A549 treated with Mapracorat at 1 μM for 4 hours (cell line): Measurements from ENCODE around the gene LHFPL4. TPM values are rescaled to one million over a fixed set of nuclear protein-coding genes. Genes with fewer than 3 reads are reported as not detected.

Source experiments
- total RNA-seq: library from RNA; stranded (reverse); fragments of 200-300 nt; extraction: Qiagen RNA extraction; gene quantifications from 5 replicates; pipeline ENCODE4 v1.2.3, GENCODE V29; 2022

Gene LHFPL4
- total RNA-seq = 0.04 to 0.41 TPM (median 0.06 TPM) in 5 replicates

DNA sequence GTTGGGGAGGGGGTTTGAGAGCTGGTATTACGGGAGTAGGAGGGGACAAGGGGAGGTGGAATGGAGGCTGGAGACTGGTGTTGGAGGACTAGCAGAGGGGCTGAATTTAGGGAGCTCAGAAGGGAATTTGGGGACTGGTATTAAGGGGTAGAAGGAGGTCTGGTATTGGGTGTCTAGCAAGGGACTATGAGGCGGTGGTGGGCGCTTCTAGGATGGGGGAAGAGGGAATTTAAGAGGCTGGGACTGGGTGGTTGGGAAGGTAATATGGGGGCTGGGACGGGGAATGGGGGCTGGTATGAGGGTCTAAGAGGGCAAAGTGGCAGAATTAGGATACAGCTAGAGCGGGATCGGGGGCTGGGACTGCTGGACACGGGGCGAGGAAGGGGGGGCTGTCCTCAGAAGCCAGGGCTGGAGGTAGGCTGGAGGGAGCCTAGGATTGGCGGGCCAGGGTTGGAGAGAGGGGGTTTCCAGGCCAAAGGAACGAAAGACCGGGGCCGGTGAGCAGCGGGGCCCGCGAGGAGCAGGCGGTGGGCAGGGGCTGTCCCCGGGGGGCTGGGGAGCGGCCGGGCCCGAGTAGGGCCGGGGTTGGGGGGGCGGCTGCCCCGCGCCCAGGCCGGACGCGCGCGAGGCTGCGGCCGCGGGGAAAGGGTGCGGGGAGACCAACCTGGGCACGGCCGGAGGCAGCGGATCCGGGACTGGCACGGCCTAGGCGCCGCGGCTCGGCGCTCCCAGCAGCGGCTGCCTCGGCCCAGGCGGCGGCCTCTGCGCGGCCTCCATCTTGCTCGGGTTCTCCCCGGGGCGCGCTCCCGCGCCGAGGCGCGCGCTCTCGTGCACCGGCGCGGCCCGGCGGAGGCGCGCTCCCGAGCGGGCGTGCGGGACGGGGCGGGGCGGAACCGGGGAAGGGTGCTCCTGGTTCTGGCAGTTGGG is at the start of gene LHFPL4:
Gene LHFPL4, minus strand, starts transcription at position 802 of the 927 bp plus-strand sequence. CDS start 1,143 bp downstream, outside the sequence.

Other genes with a start within 250 kb of the LHFPL4 start
- 45.7 to 61.7 TPM (median 51.3 TPM) in 5 replicates for gene THUMPD3, start 190.8 kb downstream of the LHFPL4 start, total RNA-seq
- 39.2 to 49.5 TPM (median 46.5 TPM) in 5 replicates for gene SETD5, start 156.2 kb downstream of the LHFPL4 start, total RNA-seq
- gene MTMR14, start 95.7 kb upstream of the LHFPL4 start, total RNA-seq = 27.6 to 30.7 TPM (median 28.2 TPM) in 5 replicates
- gene CPNE9, start 150.0 kb upstream of the LHFPL4 start, total RNA-seq = 0.15 to 0.31 TPM (median 0.17 TPM) in 3 of 5 replicates, not detected in the others
- 17.6 to 20.3 TPM (median 18.6 TPM) in 5 replicates for gene BRPF1, start 177.9 kb upstream of the LHFPL4 start, total RNA-seq
- gene OGG1, start 196.1 kb upstream of the LHFPL4 start, total RNA-seq = 12.7 to 21.2 TPM (median 16.9 TPM) in 5 replicates
- gene CAMK1, start 216.1 kb upstream of the LHFPL4 start, total RNA-seq = 12.3 to 18.0 TPM (median 16.3 TPM) in 5 replicates
- 54.5 to 60.5 TPM (median 59.9 TPM) in 5 replicates for gene TADA3, start 238.7 kb upstream of the LHFPL4 start, total RNA-seq
- gene ARPC4, start 239.3 kb upstream of the LHFPL4 start, total RNA-seq = 153 to 231 TPM (median 158 TPM) in 5 replicates